Gastrocnemius medialis (tissue), 4 donors: ENCODE measurements around the gene ACYP2.

ENCODE experiments used
- CTCF ChIP-seq, 5 experiments: fragments of 450-650 bp in 3 of 5; fragments of 200-600 bp in 2 of 5; sonication (generic) in 2 of 5; IDR thresholded peaks in 4 of 5; conservative IDR thresholded peaks in 1 of 5; 1 replicate in 4 of 5; 2 replicates in 1 of 5; pipeline ENCODE4 v1.5.1; 2016 to 2019; ENCODE audit warnings: antibody characterized with exemption in 5 of 5, mild to moderate bottlenecking in 3 of 5, moderate library complexity in 3 of 5
- POLR2A ChIP-seq, 2 donors: fragments of 450-650 bp; IDR thresholded peaks; one replicate each; pipeline ENCODE4 v1.6.1; 2017; ENCODE audit warnings: antibody characterized with exemption in 2 of 2, mild to moderate bottlenecking in 2 of 2, moderate library complexity in 2 of 2

- TF ChIP-seq CTCF (IDR thresholded peaks at IDR 0.05 in 4 of 5, conservative IDR thresholded peaks at IDR 0.05 in 1 of 5) = no peak
- TF ChIP-seq POLR2A (IDR thresholded peaks at IDR 0.05) = no peak
Observed at GRCh38 chr2:54318821-54319220, 203.4 kb downstream of the ACYP2 start.
